GM12875 (cell line): ENCODE results near the gene KMT2C.
"Not testable (repeated sequence)": the region's sequence is repeated elsewhere in the genome, so short reads cannot be mapped to it uniquely, and the experiment has no call there.

ENCODE experiments used
- H3K4me3 ChIP-seq: one replicate; pipeline ENCODE4 v1.5.1; 2011; ENCODE audit warnings: low read depth, low read length, control low read depth
- CTCF ChIP-seq: IDR thresholded peaks from 2 replicates; pipeline ENCODE4 v1.5.1; 2011; ENCODE audit warnings: low read depth, mild to moderate bottlenecking, control low read depth, inconsistent platforms, low read length, moderate library complexity, borderline replicate concordance; ENCODE audit not compliant: insufficient read depth

The KMT2C gene

GRCh38 chr7:152411389-152411788 is 24.4 kb downstream of the KMT2C start:
- no peak overlapping the region for H3K4me3 ChIP-seq
- TF ChIP-seq CTCF: no peak

- TF ChIP-seq CTCF: no peak
- no peak overlapping the region for H3K4me3 ChIP-seq
Measured at GRCh38 chr7:152406491-152406890, 29.3 kb downstream of the KMT2C start.

GRCh38 chr7:152406030-152406429 is 29.8 kb downstream of the KMT2C start:
- H3K4me3 ChIP-seq: not testable (repeated sequence)

GRCh38 chr7:152403726-152404125 is 32.1 kb downstream of the KMT2C start:
- TF ChIP-seq CTCF: no peak
- H3K4me3 ChIP-seq: no peak overlapping the region

GRCh38 chr7:152402384-152403250 is 33.2 kb downstream of the KMT2C start:
- no peak overlapping the region for H3K4me3 ChIP-seq
- TF ChIP-seq CTCF: no peak

- H3K4me3 ChIP-seq: no peak overlapping the region
- no peak for TF ChIP-seq CTCF
Measured at GRCh38 chr7:152399344-152399743, 36.5 kb downstream of the KMT2C start.

- TF ChIP-seq CTCF: no peak
- no peak overlapping the region for H3K4me3 ChIP-seq
Measured at GRCh38 chr7:152395112-152395511, 40.7 kb downstream of the KMT2C start.
